ENCODE measurements around the gene WDR5B.
"Not testable (repeated sequence)": the region's sequence is repeated elsewhere in the genome, so short reads cannot be mapped to it uniquely, and the experiment has no call there.

Gene WDR5B

GRCh38 chr3:122365582-122366378, 50.1 kb downstream of the WDR5B start:
- DNase-seq (ENCODE audit: low read depth), result not testable (repeated sequence)

GRCh38 chr3:122365073-122365472, 50.8 kb downstream of the WDR5B start:
- DNase-seq (ENCODE audit: low read depth), result no peak

GRCh38 chr3:122364490-122364889, 51.4 kb downstream of the WDR5B start:
- no peak for DNase-seq (ENCODE audit: low read depth)

Measured in stimulated activated CD8-positive, alpha-beta memory T cell treated with anti-CD3 and anti-CD28 coated beads, Interleukin-15, amount 100 ng/mL, for 24 hours (primary cell).